ENCODE data around the gene SLC50A1. TPM values are rescaled to one million over a fixed set of nuclear protein-coding genes. Genes with fewer than 3 reads are reported as not detected.

SLC50A1 gene
- total RNA-seq, 1 experiment from 2014 or later, result 39.0 TPM

GRCh38 chr1:155128755-155129473 lies 6.7 kb upstream of the SLC50A1 start:
- ATAC-seq, result no peak

GRCh38 chr1:155130272-155131006 lies 5.2 kb upstream of the SLC50A1 start:
- TF ChIP-seq ZSCAN18 (CRISPR knock-in tag; IDR thresholded peaks at IDR 0.05) (no peak), ZNF423 (CRISPR knock-in tag; IDR thresholded peaks at IDR 0.05) (no peak), TEAD4 (CRISPR knock-in tag; IDR thresholded peaks at IDR 0.05) (no peak), AFF4 (CRISPR knock-in tag; IDR thresholded peaks at IDR 0.05; ENCODE audit: borderline replicate concordance) (no peak), CTCF (IDR thresholded peaks at IDR 0.05) (no peak), ZNF671 (CRISPR knock-in tag; IDR thresholded peaks at IDR 0.05) (no peak), RORB (CRISPR knock-in tag; IDR thresholded peaks at IDR 0.05) (no peak), USF2 (CRISPR knock-in tag; IDR thresholded peaks at IDR 0.05) (no peak), EMX1 (CRISPR knock-in tag; IDR thresholded peaks at IDR 0.05) (no peak)
- H3K36me3 Mint-ChIP-seq, result peaks cover 16% of the 10 kb centered on the region
- DNase-seq (ENCODE audit: low spot score) (peak; percentile 59), ATAC-seq (peak; percentile 11)
- POLR2A ChIA-PET, result interaction anchor here (1.5 kb wide), 2 partner anchors 33 to 43 kb away, joined by 4 to 9 read pairs; partner anchors contain the start of gene KRTCAP2
- H3K9me3 Mint-ChIP-seq, result no peaks in the 10 kb centered on the region
- H3K4me1 Mint-ChIP-seq, result peaks cover 49% of the 10 kb centered on the region
- peak overlapping the region; percentile 21; the same call in 1 of the 2 replicates for H3K27ac Mint-ChIP-seq
- CTCF ChIA-PET, result interaction anchor here (0.5 to 12.9 kb wide), 17 partner anchors 16 to 193 kb away, joined by 3 to 164 read pairs (median 5); partner anchors contain the start of genes KRTCAP2 and TRIM46
- peaks cover 35% of the 10 kb centered on the region for H3K27me3 Mint-ChIP-seq (ENCODE audit: low read depth)
- peak overlapping the region; percentile 90 for H3K4me3 Mint-ChIP-seq

More at GRCh38 chr1:155128755-155129473, 6.7 kb upstream of the SLC50A1 start:
- DNase-seq (ENCODE audit: low spot score), result no peak
- Mint-ChIP-seq H3K36me3 (peaks cover 16% of the 10 kb centered on the region), H3K4me3 (peak overlapping the region; percentile 90), H3K27me3 (ENCODE audit: low read depth) (peaks cover 50% of the 10 kb centered on the region), H3K9me3 (no peaks in the 10 kb centered on the region), H3K27ac (no peak overlapping the region), H3K4me1 (peaks cover 55% of the 10 kb centered on the region)
- peak; percentile 33; the same call in 1 of the 2 replicates for TF ChIP-seq GABPB1 (CRISPR knock-in tag; IDR thresholded peaks at IDR 0.05)
- TF ChIP-seq STAT6 (CRISPR knock-in tag; conservative IDR thresholded peaks at IDR 0.05; ENCODE audit: low read depth), result no peak
- 0 out of 2 replicates have a peak, but pooled peaks have one; percentile 40 for TF ChIP-seq FOXP1 (CRISPR knock-in tag; IDR thresholded peaks at IDR 0.05; ENCODE audit: borderline replicate concordance)
- POLR2A ChIA-PET, result interaction anchor here (0.8 to 2.1 kb wide), 6 partner anchors 31 to 46 kb away, joined by 3 to 9 read pairs (median 4); partner anchors contain the start of gene KRTCAP2
- CTCF ChIA-PET, result interaction anchor here (0.6 to 12.9 kb wide), 19 partner anchors 11 to 195 kb away, joined by 3 to 164 read pairs (median 4); partner anchors contain the start of genes EFNA3, EFNA4, KRTCAP2 and TRIM46

Data from WTC11 (cell line).